GM18508 (cell line): Measurements from ENCODE around the gene LIN28B.

Experiments used
- ATAC-seq: cut with Tn5 transposase; IDR thresholded peaks from one replicate; pipeline ENCODE4 v1.9.1; 2021; ENCODE audit warnings: moderate number of reproducible peaks; ENCODE audit not compliant: insufficient read depth, unreplicated experiment

LIN28B gene

DNA sequence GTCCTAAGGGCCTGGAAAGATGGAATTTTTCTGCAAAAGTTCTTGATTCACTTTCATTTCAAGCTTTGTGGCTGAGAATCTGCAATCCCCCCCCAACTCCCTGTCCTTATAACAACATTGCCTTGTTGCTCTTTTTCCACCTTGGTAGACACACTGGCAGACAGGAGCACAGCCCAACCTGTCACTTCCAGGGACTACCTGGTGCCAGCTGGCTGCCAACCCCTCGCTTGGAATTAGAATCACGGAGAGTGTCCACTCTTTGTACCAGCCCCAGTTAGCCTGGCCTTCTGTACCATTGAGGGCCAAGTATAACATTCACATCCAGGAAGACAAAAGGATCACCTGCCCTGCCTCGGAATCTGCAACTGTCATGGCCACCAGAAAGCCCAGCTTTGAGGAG lies 148.2 kb downstream of the LIN28B start:
- no peak for ATAC-seq

- no peak for ATAC-seq
Measured at GRCh38 chr6:105106260-105106659, 149.4 kb downstream of the LIN28B start.

DNA sequence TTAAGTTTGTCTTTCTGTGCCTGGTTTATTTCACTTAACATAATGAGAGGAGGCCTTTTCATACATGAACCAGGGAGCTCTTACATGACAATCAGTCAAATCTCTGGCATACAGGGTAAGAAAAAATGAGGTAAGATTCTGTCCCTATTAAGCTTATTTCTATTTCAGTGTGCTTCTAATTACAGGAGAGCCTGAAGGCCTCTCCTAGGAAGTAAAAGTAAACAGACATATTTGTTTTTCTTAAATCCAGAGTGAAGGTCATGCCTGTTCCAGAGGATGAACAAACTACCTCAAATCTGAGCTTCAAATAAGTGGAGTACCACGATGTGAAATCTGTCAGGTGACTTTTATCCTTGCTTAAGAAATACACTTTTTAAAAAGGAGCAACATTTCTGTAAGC lies 150.3 kb downstream of the LIN28B start:
- no peak for ATAC-seq

GRCh38 chr6:105108631-105109262 lies 151.8 kb downstream of the LIN28B start:
- no peak for ATAC-seq

DNA sequence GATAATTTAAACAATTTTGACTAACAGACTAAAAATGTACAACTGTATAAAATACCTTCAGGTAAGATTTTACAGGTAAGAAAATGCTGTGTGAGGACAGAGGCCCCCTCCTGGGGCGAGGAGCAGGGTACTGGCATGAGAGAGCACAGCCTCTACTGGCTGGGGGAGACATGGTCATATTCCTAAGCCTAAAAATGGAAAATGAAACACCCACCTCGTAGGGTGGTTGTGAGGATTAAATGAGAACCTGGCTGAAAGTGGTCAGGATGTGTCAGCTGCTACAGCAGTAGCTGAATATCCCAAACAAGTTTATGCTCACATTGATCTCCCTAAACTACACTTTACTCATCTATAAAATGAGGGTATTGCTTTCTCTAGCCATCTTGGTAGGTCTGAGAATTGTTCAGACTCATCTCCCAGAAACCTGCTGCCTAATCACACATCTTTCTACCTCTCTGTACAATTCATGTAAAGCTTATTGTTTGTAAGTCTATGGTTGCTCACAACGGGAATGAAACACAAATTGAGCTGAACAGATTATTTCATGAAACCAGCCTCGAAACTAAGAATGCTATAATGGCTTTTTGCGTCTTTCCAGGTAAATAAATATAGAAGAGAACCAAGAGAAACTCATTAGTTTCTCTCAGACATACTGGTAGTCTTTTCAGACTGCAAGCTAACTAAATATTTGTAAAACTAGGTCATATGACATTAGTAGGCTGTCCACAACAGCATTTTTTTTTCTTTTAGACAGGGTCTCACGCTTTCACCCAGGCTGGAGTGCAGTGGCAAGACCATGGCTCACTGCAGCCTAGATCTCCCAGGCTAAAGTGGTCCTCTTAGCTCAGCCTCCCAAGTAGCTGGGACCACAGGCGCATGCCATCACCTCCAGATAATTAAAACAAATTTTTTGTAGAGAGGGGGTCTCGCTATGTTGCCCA lies 153.3 kb downstream of the LIN28B start:
- ATAC-seq: no peak

DNA sequence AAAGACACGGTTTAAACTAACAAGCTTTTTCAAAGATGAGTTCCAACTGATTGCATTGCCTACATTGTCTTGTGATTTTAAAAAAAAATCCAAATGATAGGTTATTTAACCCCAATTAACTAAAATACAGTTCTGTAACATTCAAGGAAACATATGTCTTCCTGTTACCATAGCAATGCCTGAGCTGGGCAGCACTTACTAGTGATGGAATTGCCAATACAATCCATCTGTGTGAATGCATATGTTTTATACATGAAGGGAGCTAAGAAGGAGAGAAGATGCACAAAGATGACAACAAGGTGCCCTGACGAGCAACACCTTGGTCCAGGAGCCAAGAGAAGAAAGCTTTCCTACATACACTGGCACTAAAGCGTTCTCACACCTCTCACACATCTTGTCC lies 154.2 kb downstream of the LIN28B start:
- no peak for ATAC-seq

GRCh38 chr6:105111871-105112270 lies 155.0 kb downstream of the LIN28B start:
- no peak for ATAC-seq

DNA sequence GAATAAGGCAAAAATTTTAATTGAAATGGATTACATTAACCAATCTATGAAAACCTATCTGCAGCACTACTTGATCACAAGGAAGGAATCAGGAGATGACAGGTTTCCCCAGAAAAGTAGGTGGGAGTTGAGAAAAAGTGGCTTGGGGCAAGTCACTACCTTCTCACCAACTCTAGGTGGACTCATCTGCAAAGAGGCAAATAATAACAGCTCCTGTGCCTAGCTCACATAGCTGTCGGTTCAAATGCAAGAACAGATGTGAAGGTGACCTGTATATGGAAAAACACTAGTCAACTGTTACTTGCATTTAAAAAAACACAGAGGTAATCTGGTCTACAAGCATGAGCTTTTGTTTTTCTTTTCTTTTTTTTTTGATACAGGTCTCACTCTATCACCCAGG lies 155.7 kb downstream of the LIN28B start:
- ATAC-seq: no peak

- no peak for ATAC-seq
Measured at GRCh38 chr6:105113422-105113821, 156.5 kb downstream of the LIN28B start.

DNA sequence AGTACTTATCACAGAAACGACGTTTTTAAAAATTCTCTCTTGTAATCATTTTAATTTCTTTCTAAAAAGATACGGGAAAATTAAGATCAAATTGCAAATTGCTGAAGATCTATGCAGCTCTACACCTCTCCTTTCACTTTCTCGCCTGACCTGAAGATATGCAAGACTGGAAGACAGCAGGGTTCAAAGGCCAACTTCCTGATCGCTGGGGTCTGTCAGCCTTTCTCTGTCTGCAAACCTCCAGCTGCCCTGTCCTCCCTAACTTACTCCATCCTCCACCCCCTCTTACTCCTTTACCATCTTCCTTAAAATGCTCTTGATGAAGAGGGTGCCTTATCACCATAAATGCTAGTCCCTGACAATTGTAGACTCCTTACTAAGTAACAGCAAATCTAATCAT lies 159.2 kb downstream of the LIN28B start:
- ATAC-seq: no peak

- ATAC-seq: no peak
Measured at GRCh38 chr6:105120570-105120969, 163.7 kb downstream of the LIN28B start.

GRCh38 chr6:105121981-105122380 lies 165.1 kb downstream of the LIN28B start:
- ATAC-seq: no peak

GRCh38 chr6:105122717-105123116 lies 165.8 kb downstream of the LIN28B start:
- ATAC-seq: no peak
